GM23248 (cell line): ENCODE data around the gene MAP3K12.

Experiments used
- EZH2 ChIP-seq: fragments of 200-600 bp; sonication (generic); IDR thresholded peaks from 2 replicates; pipeline ENCODE4 v1.6.1; 2018; ENCODE audit warnings: antibody characterized with exemption, mild to moderate bottlenecking; ENCODE audit not compliant: insufficient read depth, poor library complexity, severe bottlenecking
- EZH2phosphoT487 ChIP-seq: fragments of 200-600 bp; sonication (generic); IDR thresholded peaks from 2 replicates; pipeline ENCODE4 v1.6.1; 2018; ENCODE audit warnings: antibody characterized with exemption, moderate library complexity, mild to moderate bottlenecking, low read depth; ENCODE audit not compliant: insufficient read depth

DNA sequence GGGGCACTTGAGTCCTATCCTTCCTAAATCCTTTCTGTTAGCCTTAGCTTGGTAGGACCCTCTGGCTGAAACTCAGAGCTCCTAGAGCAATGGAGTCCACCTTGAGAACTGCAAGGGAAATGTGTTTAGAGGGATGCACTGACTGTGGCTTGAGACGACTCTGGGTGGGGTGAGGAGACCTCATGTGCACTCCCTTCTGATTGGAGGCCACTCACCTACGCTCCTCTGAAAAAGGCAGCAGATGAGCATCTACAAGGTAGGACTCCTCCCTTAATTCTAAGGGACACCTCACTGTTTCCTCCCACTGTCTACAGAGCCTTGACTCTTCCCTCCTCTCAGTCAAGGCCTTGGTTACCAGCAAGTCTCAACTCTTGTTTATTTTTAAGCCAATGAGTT lies 1.0 kb downstream of the MAP3K12 start:
- TF ChIP-seq EZH2phosphoT487 (no peak), EZH2 (no peak)
